B cell (primary cell): ENCODE measurements around the gene PCIF1. TPM values are rescaled to one million over a fixed set of nuclear protein-coding genes. Genes with fewer than 3 reads are reported as not detected.
"Not testable (repeated sequence)": the region's sequence is repeated elsewhere in the genome, so short reads cannot be mapped to it uniquely, and the experiment has no call there.

ENCODE experiments used
- ATAC-seq: fragments of 200-7000 bp; cut with Tn5 transposase; one replicate; pipeline ENCODE4 v1.10.0; 2021; ENCODE audit warnings: low read depth, mild to moderate bottlenecking, moderate number of reproducible peaks, moderate library complexity
- CTCF ChIA-PET: fragments of 350-600 bp; sonication (Branson Sonifier 250); formaldehyde crosslinking; loops from one replicate; lab custom pipeline; 2021; ENCODE audit warnings: antibody characterized with exemption, inconsistent platforms; lab: Charles Lee
- POLR2A ChIA-PET: fragments of 350-600 bp; sonication (Branson Sonifier 250); formaldehyde crosslinking; loops from one replicate; lab custom pipeline; 2021; ENCODE audit warnings: antibody characterized with exemption; lab: Charles Lee
- DNase-seq: peaks from one replicate; pipeline ENCODE4 v3.0.0; 2013
- H2AFZ ChIP-seq: 2 replicates; pipeline ENCODE4 v1.6.1; 2012; ENCODE audit warnings: mild to moderate bottlenecking, low read depth, low read length; ENCODE audit not compliant: insufficient read depth, poor library complexity, severe bottlenecking
- H3K27ac ChIP-seq, 2 donors: 1 replicate in 1 of 2; 2 replicates in 1 of 2; pipeline ENCODE4 v1.5.1; 2012 to 2013; ENCODE audit warnings: low read length in 2 of 2, mild to moderate bottlenecking in 2 of 2, moderate library complexity in 1 of 2
- H3K27me3 ChIP-seq, 4 experiments: fragments of 200-600 bp in 1 of 4; sonication (generic) in 1 of 4; replicated peaks in 1 of 4; 1 replicate in 2 of 4; 2 replicates in 2 of 4; pipeline versions ENCODE4 v1.6.1 to v1.7.0; 2013 to 2016; ENCODE audit warnings: low read length in 3 of 4, mild to moderate bottlenecking in 2 of 4, mixed read lengths in 1 of 4, moderate library complexity in 1 of 4; ENCODE audit not compliant: insufficient read depth in 4 of 4, control insufficient read depth in 3 of 4; ENCODE audit errors: control extremely low read depth in 1 of 4
- H3K36me3 ChIP-seq, 2 experiments: replicated peaks in 1 of 2; 1 replicate in 1 of 2; 2 replicates in 1 of 2; pipeline versions ENCODE4 v1.6.1 to v1.7.1; 2013; ENCODE audit warnings: low read length in 1 of 2; ENCODE audit not compliant: insufficient read depth in 2 of 2, control insufficient read depth in 1 of 2; ENCODE audit errors: control extremely low read depth in 1 of 2, extremely low read depth in 1 of 2
- H3K4me1 ChIP-seq, 2 donors: fragments of 200-600 bp in 1 of 2; sonication (generic) in 1 of 2; 1 replicate in 1 of 2; 2 replicates in 1 of 2; pipeline versions ENCODE4 v1.5.1 to v1.6.1; 2013 to 2017; ENCODE audit warnings: low read length in 2 of 2; ENCODE audit not compliant: control insufficient read depth in 2 of 2, insufficient read depth in 2 of 2
- H3K4me2 ChIP-seq: replicated peaks from 2 replicates; pipeline ENCODE3; 2012; ENCODE audit warnings: mild to moderate bottlenecking, low read depth, low read length; ENCODE audit not compliant: poor library complexity, severe bottlenecking
- H3K4me3 ChIP-seq, 5 experiments: fragments of 200-600 bp in 1 of 5; sonication (generic) in 1 of 5; 1 replicate in 3 of 5; 2 replicates in 2 of 5; pipeline versions ENCODE4 v1.5.1 to v1.7.0; 2011 to 2016; ENCODE audit warnings: low read length in 4 of 5, mild to moderate bottlenecking in 4 of 5, low read depth in 2 of 5, control low read depth in 1 of 5, moderate library complexity in 1 of 5; ENCODE audit not compliant: insufficient read depth in 1 of 5; ENCODE audit errors: control extremely low read depth in 1 of 5, extremely low read depth in 1 of 5
- H3K79me2 ChIP-seq: fragments of 200-600 bp; sonication (generic); one replicate; pipeline ENCODE4 v1.6.0; 2016; ENCODE audit warnings: low read length; ENCODE audit not compliant: control insufficient read depth, insufficient read depth
- H3K9ac ChIP-seq: fragments of 200-600 bp; sonication (generic); 2 replicates; pipeline ENCODE4 v1.6.1; 2017; ENCODE audit warnings: mild to moderate bottlenecking, low read length, moderate library complexity
- H3K9me3 ChIP-seq, 3 donors: one replicate each; pipeline versions ENCODE4 v1.6.1 to v1.7.1; 2013; ENCODE audit warnings: low read length in 2 of 3; ENCODE audit not compliant: control insufficient read depth in 2 of 3, insufficient read depth in 1 of 3; ENCODE audit errors: control extremely low read depth in 1 of 3
- H4K20me1 ChIP-seq: 2 replicates; pipeline ENCODE4 v1.6.0; 2012; ENCODE audit warnings: mild to moderate bottlenecking, low read length; ENCODE audit not compliant: insufficient read depth, control insufficient read depth, poor library complexity, severe bottlenecking
- H3K27ac Mint-ChIP-seq: one replicate; pipeline ENCODE4 v1.8.0; 2021; ENCODE audit warnings: mixed read lengths
- H3K27me3 Mint-ChIP-seq: one replicate; pipeline ENCODE4 v1.8.0; 2021; ENCODE audit warnings: mixed read lengths
- H3K4me1 Mint-ChIP-seq: one replicate; pipeline ENCODE4 v1.8.0; 2021; ENCODE audit warnings: mixed read lengths
- H3K4me3 Mint-ChIP-seq: one replicate; pipeline ENCODE4 v1.8.0; 2021; ENCODE audit warnings: mixed read lengths
- H3K9me3 Mint-ChIP-seq: one replicate; pipeline ENCODE4 v1.8.0; 2022; ENCODE audit warnings: mixed read lengths; ENCODE audit not compliant: insufficient read depth
- CTCF ChIP-seq: fragments of 200-600 bp; IDR thresholded peaks from one replicate; pipeline ENCODE4 v1.8.0; 2022; ENCODE audit warnings: antibody characterized with exemption, mild to moderate bottlenecking
- EZH2 ChIP-seq: IDR thresholded peaks from 2 replicates; pipeline ENCODE4 v1.6.1; 2012; ENCODE audit warnings: borderline replicate concordance, low read depth, mild to moderate bottlenecking, moderate library complexity, low read length; ENCODE audit not compliant: insufficient read depth, poor library complexity, severe bottlenecking
- WGBS: methylation state at CpG from one replicate; pipeline ENCODE4 v1.1.5; 2013; ENCODE audit warnings: missing lambda C conversion rate; ENCODE audit not compliant: insufficient coverage; 5-methylcytosine and 5-hydroxymethylcytosine counted together
- intact Hi-C: fragments of 100-400 bp; cut with micrococcal nuclease; formaldehyde crosslinking; loops from one replicate; pipeline ENCODE4 v1.10.0; 2022
- polyA plus RNA-seq: library from polyadenylated mRNA; depleted of rRNA; stranded (reverse); fragments of >200 nt; gene quantifications from 2 replicates; pipeline ENCODE4 v1.2.3, GENCODE V29; 2012
- total RNA-seq, 2 donors: library from RNA; stranded (reverse); fragments of 120-200 nt in 1 of 2; gene quantifications; 1 replicate in 1 of 2; 2 replicates in 1 of 2; pipeline versions ENCODE4 v1.2.3 to v1.2.4, GENCODE V29; 2013 to 2022

Gene PCIF1
- total and polyA plus RNA-seq, 2 donors (not counting 1 experiment from before 2014, with no cell fraction given) = 74.2 to 79.2 TPM

GRCh38 chr20:45953672-45954071 lies 19.2 kb downstream of the PCIF1 start:
- ChIA-PET POLR2A (no interaction called here), CTCF (interaction anchor here (0.7 to 2.2 kb wide), 3 partner anchors 9 to 72 kb away, joined by 3 to 11 read pairs (median 6); partner anchors contain the start of gene ZSWIM1)
- Histone ChIP-seq H3K79me2 (no peaks in the 10 kb centered on the region), H3K4me1 (no peaks in the 10 kb centered on the region), H3K9me3 (peaks cover 0 to 6% (median 0%) of the 10 kb centered on the region in 3 donors), H3K9ac (no peak overlapping the region), H3K4me2 (no peak overlapping the region), H2AFZ (no peak overlapping the region), H3K27ac (no peak overlapping the region), H3K36me3 (peaks cover 0 to 69% of the 10 kb centered on the region in 2 experiments), H3K4me3 (no peak overlapping the region), H3K27me3 (no peaks in the 10 kb centered on the region), H4K20me1 (peaks cover 6% of the 10 kb centered on the region)
- H3K4me1 Mint-ChIP-seq = peaks cover 2% of the 10 kb centered on the region
- H3K27me3 Mint-ChIP-seq = no peaks in the 10 kb centered on the region
- ATAC-seq = no peak
- no peak for DNase-seq
- WGBS = 95% methylated on average over 9 of the region's 9 CpGs
- intact Hi-C loops = no loop called here
- no peak overlapping the region for H3K27ac Mint-ChIP-seq
- TF ChIP-seq EZH2 (no peak), CTCF (no peak)
- H3K9me3 Mint-ChIP-seq = no peaks in the 10 kb centered on the region
- no peak overlapping the region for H3K4me3 Mint-ChIP-seq

- 94% methylated on average over 7 of the region's 10 CpGs for WGBS
- H3K4me3 ChIP-seq, ATAC-seq, H3K79me2 ChIP-seq, H3K27ac ChIP-seq, DNase-seq, POLR2A ChIA-PET, H2AFZ ChIP-seq, H3K4me2 ChIP-seq, H3K27me3 Mint-ChIP-seq, H3K27ac Mint-ChIP-seq, H3K27me3 ChIP-seq, H3K4me1 Mint-ChIP-seq, H3K9me3 Mint-ChIP-seq, H3K4me3 Mint-ChIP-seq, intact Hi-C loops, CTCF ChIA-PET, H3K4me1 ChIP-seq, H4K20me1 ChIP-seq, H3K9ac ChIP-seq: not testable (repeated sequence)
- H3K36me3 ChIP-seq = peaks cover 0 to 72% of the 10 kb centered on the region in 2 experiments
- peaks cover 0 to 11% (median 0%) of the 10 kb centered on the region in 3 donors for H3K9me3 ChIP-seq
These were observed 21.8 kb downstream of the PCIF1 start for GRCh38 chr20:45956326-45956725.
